ENCODE data around the gene CYFIP2. TPM values are rescaled to one million over a fixed set of nuclear protein-coding genes. Genes with fewer than 3 reads are reported as not detected.

CYFIP2 gene
- total and polyA plus RNA-seq, 12 donors: 24.8 to 123 (median 54.8) TPM

GRCh38 chr5:157345067-157345466 lies 79.1 kb downstream of the CYFIP2 start:
- TF ChIP-seq POLR2A (IDR thresholded peaks at IDR 0.05): no peak
- no peak for TF ChIP-seq CTCF (IDR thresholded peaks at IDR 0.05)
- 73 to 76% (median 75%) methylated on average over 7 of the region's 7 CpGs for whole genome bisulfite sequencing, 4 donors
- Histone ChIP-seq H3K4me1 (replicated peaks in 1 of 2) (no peaks in the 10 kb centered on the region), H3K4me3 (no peak overlapping the region), H3K9me3 (replicated peaks in 1 of 3) (no peaks in the 10 kb centered on the region), H3K36me3 (replicated peaks in 1 of 2) (no peaks in the 10 kb centered on the region), H3K27ac (peak overlapping the region in 1 of 5 donors; percentile 63), H3K27me3 (no peaks in the 10 kb centered on the region)
- no peak for DNase-seq
- intact Hi-C loops (cut with DNase I): no loop called here

GRCh38 chr5:157345485-157345884 lies 79.6 kb downstream of the CYFIP2 start:
- TF ChIP-seq POLR2A (IDR thresholded peaks at IDR 0.05): no peak
- no peak for TF ChIP-seq CTCF (IDR thresholded peaks at IDR 0.05)
- Histone ChIP-seq H3K36me3 (replicated peaks in 1 of 2) (no peaks in the 10 kb centered on the region), H3K27me3 (no peaks in the 10 kb centered on the region), H3K9me3 (replicated peaks in 1 of 3) (no peaks in the 10 kb centered on the region), H3K4me1 (replicated peaks in 1 of 2) (no peaks in the 10 kb centered on the region), H3K27ac (peak overlapping the region in 1 of 5 donors; percentile 63), H3K4me3 (no peak overlapping the region)
- DNase-seq: peak in 1 of 7 donors; percentile 77
- WGBS, 4 donors: 79 to 89% (median 87%) methylated on average over 6 of the region's 6 CpGs
- intact Hi-C loops (cut with DNase I): no loop called here

GRCh38 chr5:157347301-157348048 lies 81.6 kb downstream of the CYFIP2 start:
- intact Hi-C loops (cut with DNase I): no loop called here
- no peaks in the 10 kb centered on the region for H3K27me3 ChIP-seq
- peak in 1 of 7 donors; percentile 35 for DNase-seq
- H3K36me3 ChIP-seq (replicated peaks in 1 of 2): no peaks in the 10 kb centered on the region
- H3K4me3 ChIP-seq: no peak overlapping the region
- TF ChIP-seq CTCF (IDR thresholded peaks at IDR 0.05) (no peak), POLR2A (IDR thresholded peaks at IDR 0.05) (no peak)
- no peak overlapping the region for H3K27ac ChIP-seq
- WGBS, 4 donors: 76 to 86% (median 82%) methylated on average over 12 to 15 of the region's 15 CpGs
- H3K9me3 ChIP-seq (replicated peaks in 1 of 3): no peaks in the 10 kb centered on the region
- no peaks in the 10 kb centered on the region for H3K4me1 ChIP-seq (replicated peaks in 1 of 2)

GRCh38 chr5:157348049-157348400 lies 82.1 kb downstream of the CYFIP2 start:
- no peaks in the 10 kb centered on the region for H3K4me1 ChIP-seq (replicated peaks in 1 of 2)
- TF ChIP-seq CTCF (IDR thresholded peaks at IDR 0.05): no peak
- no peak for TF ChIP-seq POLR2A (IDR thresholded peaks at IDR 0.05)
- intact Hi-C loops (cut with DNase I): no loop called here
- H3K4me3 ChIP-seq: no peak overlapping the region
- no peaks in the 10 kb centered on the region for H3K9me3 ChIP-seq (replicated peaks in 1 of 3)
- H3K36me3 ChIP-seq (replicated peaks in 1 of 2): no peaks in the 10 kb centered on the region
- no peak for DNase-seq
- WGBS, 4 donors: 93 to 100% (median 98%) methylated on average over 1 to 2 of the region's 2 CpGs
- no peaks in the 10 kb centered on the region for H3K27me3 ChIP-seq
- H3K27ac ChIP-seq: no peak overlapping the region

Measured in adrenal gland (tissue), 12 donors.